ENCODE measurements around the gene ELFN1.

ELFN1 gene

DNA sequence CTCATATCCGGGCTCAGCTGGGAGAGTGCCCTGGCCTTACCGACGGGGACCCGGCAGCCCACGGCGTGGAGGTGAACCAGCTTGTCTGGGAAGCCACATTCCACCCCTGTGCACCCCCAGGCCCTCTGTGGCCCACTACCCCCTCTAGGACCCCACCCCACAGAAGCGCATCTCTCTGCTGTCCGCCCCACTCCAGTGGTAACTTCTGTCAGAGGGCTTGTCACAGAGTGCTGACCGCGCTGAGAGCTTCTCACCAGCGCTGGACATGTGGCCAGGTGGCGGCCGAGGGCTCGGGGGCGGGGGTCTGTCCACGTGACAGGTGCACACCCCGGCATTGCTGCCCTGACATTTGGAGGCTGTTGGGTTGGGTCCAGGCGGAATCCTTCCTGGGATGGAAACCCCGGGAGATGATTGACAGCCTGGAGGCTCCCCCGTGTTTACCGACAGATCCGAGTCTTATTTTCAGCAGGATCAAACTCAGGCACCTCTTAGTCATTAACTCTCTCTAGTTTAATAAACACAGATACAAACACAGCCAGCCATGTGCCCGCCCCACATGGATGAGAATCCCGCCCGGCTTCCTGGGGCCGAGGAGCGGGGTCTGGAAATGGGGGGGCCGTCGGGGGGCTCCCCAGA is 5.1 kb downstream of the ELFN1 start:
- Mint-ChIP-seq H3K4me3 (no peak overlapping the region), H3K9me3 (no peaks in the 10 kb centered on the region), H3K4me1 (no peaks in the 10 kb centered on the region), H3K27ac (no peak overlapping the region), H3K36me3 (no peaks in the 10 kb centered on the region)
- DNase-seq (ENCODE audit: low spot score in 2 of 2) = no peak
- ATAC-seq = no peak

DNA sequence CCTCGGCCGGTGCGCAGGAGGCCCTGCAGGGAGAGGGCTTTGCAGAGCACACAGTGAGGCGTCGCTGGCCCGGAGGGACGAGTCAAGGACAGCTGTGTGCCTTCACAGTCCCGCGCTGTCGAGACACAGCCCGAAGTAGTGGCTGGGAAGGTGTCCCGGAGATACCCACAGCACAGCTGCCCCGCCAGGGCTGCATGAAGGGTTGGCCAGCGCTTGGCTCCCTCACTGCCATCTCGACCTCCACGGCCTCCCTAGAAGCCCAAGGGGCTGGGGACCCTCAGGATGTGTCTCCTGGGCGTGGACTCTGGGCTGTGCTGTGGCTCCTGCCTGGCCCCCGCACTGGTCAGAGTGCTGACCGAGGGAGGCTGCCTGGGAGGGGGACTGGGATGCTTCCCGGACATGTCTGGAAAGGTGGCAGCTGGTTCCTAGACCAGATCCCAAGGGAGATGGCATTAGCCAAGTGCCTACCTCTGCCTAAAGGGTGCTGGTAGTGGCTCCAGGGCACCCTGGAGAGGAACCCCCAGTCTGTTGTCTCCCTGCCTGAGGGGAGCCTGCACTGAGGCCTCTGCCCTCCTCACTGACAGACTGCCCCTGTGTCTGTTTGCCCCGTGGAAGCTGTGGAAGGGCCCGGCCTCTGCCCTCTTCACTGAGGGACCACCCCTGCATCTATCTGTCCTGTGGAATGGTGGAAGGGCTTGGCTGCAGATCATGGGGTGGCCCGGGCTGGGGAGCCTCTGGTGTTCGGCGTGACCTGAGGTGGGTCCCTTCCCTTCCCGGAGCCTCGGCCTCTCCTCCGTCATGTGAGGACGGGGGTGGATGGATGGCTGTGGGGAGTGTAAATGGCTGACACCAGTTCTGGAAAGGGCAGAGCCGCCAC is 5.8 kb downstream of the ELFN1 start:
- H3K36me3 Mint-ChIP-seq = no peaks in the 10 kb centered on the region
- no peaks in the 10 kb centered on the region for H3K4me1 Mint-ChIP-seq
- H3K27ac Mint-ChIP-seq = no peak overlapping the region
- no peak for ATAC-seq
- H3K9me3 Mint-ChIP-seq = no peaks in the 10 kb centered on the region
- DNase-seq (ENCODE audit: low spot score in 2 of 2) = no peak
- H3K4me3 Mint-ChIP-seq = no peak overlapping the region

DNA sequence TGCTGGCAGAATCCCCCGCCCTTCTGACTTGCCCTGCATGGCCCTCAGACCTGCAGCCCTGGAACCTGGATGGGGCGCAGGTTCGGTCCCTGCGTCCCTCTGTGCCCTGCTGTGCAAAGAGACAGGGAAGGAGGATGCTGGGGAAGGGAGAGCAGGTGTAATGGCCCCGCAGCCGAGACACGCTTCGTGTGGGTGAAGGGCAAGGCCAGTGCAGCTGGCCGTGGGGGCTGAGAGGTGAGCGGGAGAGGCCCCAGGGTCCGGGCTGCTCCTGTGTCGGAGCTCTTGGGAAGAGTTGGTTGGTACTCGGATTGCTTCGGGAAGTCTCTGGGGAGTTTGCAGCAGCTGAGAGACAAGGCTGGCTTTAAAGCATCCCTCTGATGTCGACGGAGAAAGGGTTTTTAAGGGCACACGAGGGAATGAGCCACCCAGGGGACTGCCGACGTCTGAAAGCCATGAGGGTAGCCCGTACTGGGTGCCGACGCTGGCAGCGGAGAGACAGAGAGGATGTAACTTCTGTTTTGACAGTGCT is 6.5 kb downstream of the ELFN1 start:
- H3K27ac Mint-ChIP-seq = no peak overlapping the region
- DNase-seq (ENCODE audit: low spot score in 2 of 2) (no peak), ATAC-seq (no peak)
- H3K36me3 Mint-ChIP-seq = no peaks in the 10 kb centered on the region
- H3K4me3 Mint-ChIP-seq = no peak overlapping the region
- H3K4me1 Mint-ChIP-seq = no peaks in the 10 kb centered on the region
- H3K9me3 Mint-ChIP-seq = no peaks in the 10 kb centered on the region

DNA sequence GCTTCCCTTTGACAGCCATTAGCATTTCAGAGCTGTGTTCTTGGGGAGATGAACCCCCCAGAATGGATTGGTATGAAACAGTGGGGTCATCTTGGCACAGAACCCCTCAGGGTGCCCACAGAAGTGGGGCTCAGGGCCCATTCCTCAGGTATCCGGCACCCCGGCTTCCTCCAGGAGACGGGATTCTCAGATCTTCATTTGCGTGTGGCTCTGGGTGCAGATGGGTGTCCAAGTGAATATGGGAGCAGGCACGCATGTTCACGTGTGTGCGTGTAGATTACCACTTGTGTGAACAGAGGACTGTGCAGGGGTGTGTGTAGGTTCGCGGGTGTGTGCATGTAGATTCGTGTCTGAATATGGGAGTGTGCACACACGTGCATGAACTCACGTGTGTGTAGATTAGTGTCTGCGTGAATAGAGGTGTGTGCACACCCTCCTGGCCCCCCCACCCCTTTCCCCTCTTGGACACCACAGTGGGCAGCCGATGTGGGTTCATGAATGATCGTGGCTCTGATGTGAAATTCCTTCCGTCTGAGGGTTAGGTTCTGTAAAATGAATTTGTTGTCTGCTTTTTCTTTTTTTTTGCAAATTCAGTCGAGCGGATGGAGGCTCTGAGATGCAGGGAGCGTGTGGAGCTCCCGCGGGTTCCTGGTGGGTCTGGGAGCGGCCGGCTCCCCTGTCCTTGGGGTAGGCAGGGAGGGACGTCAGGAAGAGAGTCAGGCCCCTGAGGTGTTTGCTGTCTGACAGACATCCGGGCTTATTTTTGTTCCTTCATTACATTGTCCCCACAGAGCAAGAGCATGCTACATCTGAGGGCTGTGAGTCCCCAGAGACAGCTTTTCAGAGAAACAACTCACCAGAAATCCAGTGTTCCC is 7.4 kb downstream of the ELFN1 start:
- H3K4me3 Mint-ChIP-seq = no peak overlapping the region
- ATAC-seq (no peak), DNase-seq (ENCODE audit: low spot score in 2 of 2) (no peak)
- no peak overlapping the region for H3K27ac Mint-ChIP-seq
- H3K9me3 Mint-ChIP-seq = peaks cover under 1% of the 10 kb centered on the region
- H3K4me1 Mint-ChIP-seq = no peaks in the 10 kb centered on the region
- no peaks in the 10 kb centered on the region for H3K36me3 Mint-ChIP-seq

DNA sequence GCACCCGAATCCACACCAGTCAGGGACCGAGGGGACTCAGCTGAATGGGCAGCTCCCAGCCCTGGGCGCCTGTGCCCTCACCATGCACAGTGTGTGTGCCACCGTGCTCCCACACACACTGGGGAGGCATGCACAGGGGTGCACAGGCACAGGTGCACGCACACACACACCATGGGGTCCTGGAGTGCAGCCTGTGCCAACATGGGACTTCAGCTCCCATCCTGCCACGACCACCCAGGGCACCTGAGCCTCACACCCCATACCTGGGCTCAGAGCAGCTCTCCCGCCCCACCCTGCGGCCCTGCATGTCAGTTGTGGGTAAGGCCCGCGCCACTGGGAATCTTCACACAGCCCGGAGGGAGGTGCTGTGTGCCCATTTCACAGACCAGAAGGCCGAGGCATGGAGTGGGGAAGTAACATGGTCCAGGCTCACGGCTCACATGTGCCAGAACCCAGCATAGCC is 8.0 kb downstream of the ELFN1 start:
- H3K36me3 Mint-ChIP-seq = no peaks in the 10 kb centered on the region
- H3K9me3 Mint-ChIP-seq = peaks cover 3% of the 10 kb centered on the region
- H3K27ac Mint-ChIP-seq = no peak overlapping the region
- H3K4me3 Mint-ChIP-seq = no peak overlapping the region
- H3K4me1 Mint-ChIP-seq = no peaks in the 10 kb centered on the region
- DNase-seq (ENCODE audit: low spot score in 2 of 2) = no peak
- no peak for ATAC-seq

DNA sequence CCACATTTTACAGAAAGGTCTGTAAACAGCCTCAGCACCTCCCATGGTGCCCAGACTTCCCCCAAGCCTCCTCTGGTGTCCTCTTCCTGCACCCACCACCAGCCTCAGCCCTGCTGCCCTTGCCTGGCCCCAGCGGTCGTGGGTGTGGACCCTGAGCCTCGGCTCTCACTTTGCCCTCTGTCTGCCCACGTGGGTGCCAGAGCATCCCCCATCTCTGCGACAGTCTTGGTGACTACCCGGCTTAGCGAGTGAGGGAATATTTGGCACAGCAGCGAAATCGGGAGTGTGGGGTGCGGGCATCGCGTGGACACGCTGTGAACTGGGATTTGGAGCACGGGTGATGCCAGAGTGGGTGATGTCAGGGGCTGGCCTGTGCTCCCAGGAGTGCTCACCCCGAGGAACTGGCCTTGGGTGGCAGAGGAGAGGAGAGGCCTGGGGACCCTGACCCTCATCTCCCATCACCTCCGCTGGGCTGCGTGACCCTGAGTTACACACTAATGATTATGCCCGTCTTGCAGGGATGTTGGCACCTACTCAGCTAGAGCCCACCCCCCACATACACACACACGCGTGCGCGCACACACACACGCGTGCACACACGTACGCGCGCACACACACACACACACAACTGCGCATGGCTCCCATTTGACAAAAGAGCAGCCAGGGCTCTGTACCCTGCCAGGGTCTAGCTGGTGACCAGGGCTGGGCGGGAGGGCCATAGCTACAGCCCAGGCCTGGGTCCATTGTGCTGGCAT is 8.7 kb downstream of the ELFN1 start:
- no peak for DNase-seq (ENCODE audit: low spot score in 2 of 2)
- no peaks in the 10 kb centered on the region for H3K36me3 Mint-ChIP-seq
- peaks cover 9% of the 10 kb centered on the region for H3K9me3 Mint-ChIP-seq
- no peak overlapping the region for H3K27ac Mint-ChIP-seq
- H3K4me1 Mint-ChIP-seq = no peaks in the 10 kb centered on the region
- no peak for ATAC-seq
- H3K4me3 Mint-ChIP-seq = no peak overlapping the region

DNA sequence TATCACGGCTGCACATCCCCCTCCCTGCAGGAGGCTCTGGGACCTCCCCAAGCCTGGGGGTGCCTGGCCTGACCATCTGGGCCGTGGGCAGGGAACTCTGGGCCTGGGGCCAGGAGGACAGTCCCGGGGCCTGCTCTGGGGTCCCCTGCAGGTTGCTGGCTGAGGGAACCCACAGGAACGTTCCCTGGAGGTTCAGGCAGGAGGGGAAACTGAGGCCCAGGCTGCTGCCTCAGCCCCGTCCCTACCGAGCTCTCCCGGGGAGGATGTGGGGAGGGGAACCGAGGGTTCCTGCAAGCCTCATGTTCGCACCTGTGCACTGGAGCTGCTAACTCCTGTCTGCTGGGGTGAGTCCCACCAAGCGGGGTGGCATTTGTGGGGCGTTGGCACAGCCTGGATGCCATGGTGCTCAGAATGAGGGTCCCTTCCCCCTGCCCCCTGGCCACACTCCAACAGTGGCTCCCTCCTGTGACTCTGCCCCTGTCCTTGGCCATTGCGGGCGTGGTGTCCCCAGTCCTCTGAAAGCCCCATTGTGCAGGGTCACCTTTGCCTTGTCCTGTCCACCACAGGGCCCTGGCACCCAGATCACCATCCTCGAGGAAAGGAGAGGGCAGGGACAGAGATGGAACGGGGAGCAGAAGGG is 9.4 kb downstream of the ELFN1 start:
- no peaks in the 10 kb centered on the region for H3K4me1 Mint-ChIP-seq
- H3K36me3 Mint-ChIP-seq = no peaks in the 10 kb centered on the region
- H3K27ac Mint-ChIP-seq = no peak overlapping the region
- no peak for ATAC-seq
- DNase-seq (ENCODE audit: low spot score in 2 of 2) = no peak
- no peak overlapping the region for H3K4me3 Mint-ChIP-seq
- peaks cover 13% of the 10 kb centered on the region for H3K9me3 Mint-ChIP-seq

DNA sequence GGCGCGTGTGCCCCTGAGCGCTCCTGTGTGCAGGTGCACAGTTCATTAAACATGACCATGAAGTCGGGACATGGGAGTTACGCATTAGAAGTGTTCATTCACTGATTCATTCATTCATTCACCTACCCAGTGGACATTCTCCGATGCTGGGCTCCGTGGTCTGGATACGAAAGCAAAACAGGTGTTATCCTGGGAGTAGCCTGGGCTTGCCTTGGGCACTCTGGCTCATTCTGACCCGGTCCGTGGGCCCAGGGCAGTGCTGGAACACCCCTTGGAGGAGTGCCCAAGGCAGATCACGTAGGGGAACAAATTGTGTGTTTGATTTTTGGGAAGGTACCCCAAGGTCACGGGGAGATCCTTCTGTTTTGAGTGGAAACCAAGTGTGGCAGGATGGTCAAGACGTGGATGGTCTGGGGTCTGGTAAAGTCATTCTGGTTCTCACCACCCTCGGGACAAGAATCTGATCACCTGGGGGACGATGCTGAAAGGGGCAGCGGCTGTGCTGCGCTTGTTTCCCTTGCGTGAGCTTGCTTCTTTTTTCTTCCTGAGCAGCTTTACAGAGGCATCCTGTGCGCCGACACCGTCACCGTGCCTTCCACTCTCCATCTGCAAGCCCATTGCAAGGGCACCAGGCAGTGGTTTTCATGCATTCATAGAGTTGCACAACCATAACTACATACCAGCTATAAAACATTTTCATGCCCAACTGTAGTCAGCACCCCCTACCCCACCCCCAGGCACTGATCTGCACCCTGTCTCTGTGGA is 10.1 kb downstream of the ELFN1 start:
- Mint-ChIP-seq H3K27ac (no peak overlapping the region), H3K4me1 (no peaks in the 10 kb centered on the region), H3K9me3 (peaks cover 18% of the 10 kb centered on the region), H3K4me3 (no peak overlapping the region), H3K36me3 (no peaks in the 10 kb centered on the region)
- no peak for DNase-seq (ENCODE audit: low spot score in 2 of 2)
- no peak for ATAC-seq

DNA sequence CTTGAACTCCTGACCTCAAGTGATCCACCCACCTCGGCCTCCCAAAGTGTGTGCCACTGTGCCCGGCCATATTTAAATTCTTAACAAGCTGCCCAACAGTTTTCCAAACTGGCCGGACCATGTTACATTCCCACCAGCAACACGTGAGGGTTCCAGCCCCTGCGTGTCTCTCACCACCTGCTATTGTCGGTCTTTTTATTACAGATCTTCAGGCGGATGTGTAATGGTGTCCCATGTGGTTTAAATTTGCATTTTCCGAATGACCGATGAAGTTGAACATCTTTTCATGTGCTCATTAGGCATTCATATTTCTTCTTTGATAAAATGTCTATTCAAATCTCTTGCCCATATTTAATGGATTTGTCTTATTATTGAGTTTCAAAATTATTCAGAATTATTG is 11.5 kb downstream of the ELFN1 start:
- Mint-ChIP-seq H3K4me1 (no peaks in the 10 kb centered on the region), H3K27ac (no peak overlapping the region), H3K36me3 (no peaks in the 10 kb centered on the region), H3K4me3 (no peak overlapping the region), H3K9me3 (peaks cover 20% of the 10 kb centered on the region)
- DNase-seq (ENCODE audit: low spot score in 2 of 2) = no peak
- ATAC-seq = no peak

DNA sequence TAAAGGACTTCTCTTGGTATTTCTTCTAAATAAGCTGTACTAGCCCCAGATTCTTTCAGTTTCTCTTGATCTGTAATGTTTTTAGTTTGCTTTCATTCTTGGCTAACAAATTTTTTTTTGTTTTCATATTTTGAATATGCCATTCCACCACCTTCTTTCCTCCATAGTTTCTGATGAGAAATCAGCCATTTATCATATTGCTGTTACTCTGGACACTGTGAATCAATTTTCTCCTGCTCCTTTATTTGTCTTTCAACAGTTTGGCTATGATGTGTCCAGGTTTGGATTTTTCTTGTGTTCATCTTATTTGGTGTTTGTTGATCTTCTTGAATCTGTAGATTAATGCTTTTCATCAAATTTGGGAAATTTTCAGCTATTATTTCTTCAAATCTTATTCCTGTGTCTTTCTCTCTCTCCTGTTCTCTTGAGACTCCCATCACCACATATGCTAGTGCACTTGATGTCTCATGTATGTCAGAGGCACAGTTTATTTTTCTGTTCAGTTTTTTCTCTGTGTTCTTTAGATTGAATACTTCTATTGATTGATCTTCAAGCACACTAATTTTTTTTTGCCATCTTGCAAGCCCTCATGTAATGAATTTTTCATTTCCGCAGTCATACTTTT is 15.0 kb downstream of the ELFN1 start:
- ATAC-seq = no peak
- H3K9me3 Mint-ChIP-seq = peaks cover 20% of the 10 kb centered on the region
- H3K4me3 Mint-ChIP-seq = no peak overlapping the region
- H3K4me1 Mint-ChIP-seq = no peaks in the 10 kb centered on the region
- H3K27ac Mint-ChIP-seq = no peak overlapping the region
- H3K36me3 Mint-ChIP-seq = no peaks in the 10 kb centered on the region
- DNase-seq (ENCODE audit: low spot score in 2 of 2) = no peak

DNA sequence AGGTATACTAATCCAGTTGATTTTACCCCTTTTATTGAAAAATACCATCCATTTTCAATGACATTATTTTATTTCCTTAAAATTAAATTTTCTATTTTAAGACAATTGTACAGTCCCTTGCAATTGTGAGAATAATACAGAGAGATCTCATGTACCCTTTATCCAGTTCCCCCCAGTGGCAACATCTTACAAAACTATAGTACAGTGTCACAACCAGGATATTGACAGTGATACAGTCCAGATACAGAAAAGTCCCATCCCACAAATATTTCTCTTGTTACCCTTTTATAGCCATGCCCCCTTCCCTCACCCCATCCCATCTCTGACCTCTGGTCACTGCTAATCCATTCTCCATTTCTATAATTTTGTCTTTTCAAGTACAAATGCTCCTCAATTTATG is 18.5 kb downstream of the ELFN1 start:
- DNase-seq (ENCODE audit: low spot score in 2 of 2) (no peak), ATAC-seq (no peak)
- Mint-ChIP-seq H3K9me3 (peaks cover 13% of the 10 kb centered on the region), H3K36me3 (no peaks in the 10 kb centered on the region), H3K4me1 (no peaks in the 10 kb centered on the region), H3K27ac (no peak overlapping the region), H3K4me3 (no peak overlapping the region)

DNA sequence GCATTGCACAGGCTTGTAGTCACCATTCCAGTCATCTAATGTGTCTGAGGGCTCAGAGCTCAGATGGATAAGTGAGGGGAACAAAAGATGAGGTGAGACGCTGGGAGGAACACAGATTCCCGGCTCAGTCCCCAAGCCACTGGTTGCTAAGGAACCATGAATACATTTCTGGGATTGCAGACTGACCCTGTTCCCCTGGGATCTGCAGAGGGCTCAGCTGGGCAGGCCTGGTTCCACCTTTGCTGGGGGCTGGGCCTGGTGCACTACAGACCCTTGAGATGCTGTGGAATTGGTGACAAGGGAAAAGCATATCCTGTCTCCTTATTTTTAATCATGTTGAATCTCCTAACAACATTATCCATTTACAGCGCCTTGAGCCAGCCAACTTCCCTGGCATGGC is 19.2 kb downstream of the ELFN1 start:
- DNase-seq (ENCODE audit: low spot score in 2 of 2) (no peak), ATAC-seq (no peak)
- H3K27ac Mint-ChIP-seq = no peak overlapping the region
- H3K9me3 Mint-ChIP-seq = peaks cover 9% of the 10 kb centered on the region
- no peaks in the 10 kb centered on the region for H3K36me3 Mint-ChIP-seq
- H3K4me1 Mint-ChIP-seq = no peaks in the 10 kb centered on the region
- no peak overlapping the region for H3K4me3 Mint-ChIP-seq

DNA sequence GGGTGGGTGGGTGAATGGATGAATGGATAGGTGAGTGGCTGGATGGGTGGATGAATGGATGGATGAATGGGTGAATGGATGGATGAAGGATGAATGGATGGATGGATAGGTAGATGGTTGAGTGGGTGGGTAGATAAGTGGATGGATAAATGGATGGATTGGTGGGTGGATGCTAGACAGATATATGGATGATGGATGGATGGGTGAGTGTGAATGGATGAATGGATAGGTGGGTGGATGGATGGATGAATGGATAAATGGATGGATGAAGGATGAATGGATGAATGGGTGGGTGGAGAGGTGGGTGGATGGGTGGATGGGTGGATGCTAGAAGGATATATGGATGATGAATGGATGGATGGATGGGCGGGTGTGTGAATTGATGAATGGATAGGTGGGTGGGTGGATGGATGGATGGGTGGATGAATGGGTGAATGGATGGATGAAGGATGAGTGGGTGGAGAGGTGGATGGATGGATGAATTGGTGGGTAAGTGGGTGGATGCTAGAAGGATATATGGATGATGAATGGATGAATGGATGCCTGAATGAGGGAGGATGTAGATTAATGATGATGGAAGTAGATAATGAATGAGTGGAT is 20.4 kb downstream of the ELFN1 start:
- ATAC-seq = no peak
- Mint-ChIP-seq H3K4me1 (no peaks in the 10 kb centered on the region), H3K4me3 (no peak overlapping the region), H3K9me3 (no peaks in the 10 kb centered on the region), H3K27ac (no peak overlapping the region), H3K36me3 (no peaks in the 10 kb centered on the region)
- DNase-seq (ENCODE audit: low spot score in 2 of 2) = no peak

Data from stimulated activated effector memory CD8-positive, alpha-beta T cell treated with anti-CD3 and anti-CD28 coated beads, Interleukin-12 subunit alpha, Interleukin-12 subunit beta, amount 100 ng/mL, for 72 hours (primary cell).